ENCODE data around the gene IL1B.
A peak's percentile ranks its signal among the peaks of the same experiment; 100 is the strongest.
"Not testable (repeated sequence)": the region's sequence is repeated elsewhere in the genome, so short reads cannot be mapped to it uniquely, and the experiment has no call there.

The IL1B gene

DNA sequence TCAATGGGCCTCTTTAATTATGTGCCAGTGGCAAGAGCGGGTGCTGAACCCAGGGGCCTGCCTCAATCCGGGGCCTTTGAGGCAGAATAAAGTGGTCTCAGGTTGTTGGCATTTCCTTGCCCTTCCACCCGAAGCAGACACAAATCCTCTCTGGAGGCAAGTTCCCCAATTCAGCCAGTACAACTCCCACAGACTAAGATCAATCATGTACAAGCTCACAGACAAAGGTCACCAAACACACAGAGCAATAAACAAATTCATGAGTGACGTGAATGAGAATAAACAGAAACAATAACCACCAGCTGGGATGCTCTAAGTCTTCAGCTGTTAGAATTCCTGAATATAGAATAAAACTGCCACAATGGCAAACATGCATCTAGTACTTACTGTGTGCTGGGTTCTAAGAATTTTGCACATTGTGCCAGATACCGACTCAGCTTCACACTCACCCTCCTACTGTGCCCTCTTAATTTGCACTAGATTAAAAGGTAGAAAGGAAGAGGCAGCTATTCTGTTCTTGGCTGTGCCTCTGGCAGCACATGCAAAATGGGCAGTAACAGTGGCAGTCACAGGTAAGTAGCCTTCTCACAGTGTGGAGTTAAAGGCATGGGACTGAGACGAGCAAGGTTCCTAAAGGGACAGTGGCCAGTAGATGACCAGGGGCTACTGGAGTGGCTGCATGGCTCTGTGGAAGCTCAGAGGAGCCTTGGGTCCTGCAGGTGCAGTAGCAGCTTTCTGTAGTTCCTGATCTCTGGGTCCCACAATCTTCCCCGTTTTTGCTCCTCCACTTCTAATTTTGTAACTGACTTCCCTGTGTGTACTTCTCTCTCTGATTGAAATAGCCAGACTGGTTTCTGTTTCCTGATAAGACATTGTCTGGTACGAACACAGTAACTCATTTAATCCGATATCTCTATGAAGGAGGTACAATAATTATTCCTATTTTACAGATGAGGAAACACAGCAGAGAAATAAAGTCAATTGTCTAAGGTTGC, 34.6 kb upstream of the IL1B start:
- H3K4me3 ChIP-seq (ENCODE audit: low read depth, low read length), result no peak overlapping the region
- TF ChIP-seq, protein P1, sequence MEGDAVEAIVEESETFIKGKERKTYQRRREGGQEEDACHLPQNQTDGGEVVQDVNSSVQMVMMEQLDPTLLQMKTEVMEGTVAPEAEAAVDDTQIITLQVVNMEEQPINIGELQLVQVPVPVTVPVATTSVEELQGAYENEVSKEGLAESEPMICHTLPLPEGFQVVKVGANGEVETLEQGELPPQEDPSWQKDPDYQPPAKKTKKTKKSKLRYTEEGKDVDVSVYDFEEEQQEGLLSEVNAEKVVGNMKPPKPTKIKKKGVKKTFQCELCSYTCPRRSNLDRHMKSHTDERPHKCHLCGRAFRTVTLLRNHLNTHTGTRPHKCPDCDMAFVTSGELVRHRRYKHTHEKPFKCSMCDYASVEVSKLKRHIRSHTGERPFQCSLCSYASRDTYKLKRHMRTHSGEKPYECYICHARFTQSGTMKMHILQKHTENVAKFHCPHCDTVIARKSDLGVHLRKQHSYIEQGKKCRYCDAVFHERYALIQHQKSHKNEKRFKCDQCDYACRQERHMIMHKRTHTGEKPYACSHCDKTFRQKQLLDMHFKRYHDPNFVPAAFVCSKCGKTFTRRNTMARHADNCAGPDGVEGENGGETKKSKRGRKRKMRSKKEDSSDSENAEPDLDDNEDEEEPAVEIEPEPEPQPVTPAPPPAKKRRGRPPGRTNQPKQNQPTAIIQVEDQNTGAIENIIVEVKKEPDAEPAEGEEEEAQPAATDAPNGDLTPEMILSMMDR (conservative IDR thresholded peaks at IDR 0.05; ENCODE audit: low read depth, low read length), result no peak
- no peak for DNase-seq (ENCODE audit: low read depth)

DNA sequence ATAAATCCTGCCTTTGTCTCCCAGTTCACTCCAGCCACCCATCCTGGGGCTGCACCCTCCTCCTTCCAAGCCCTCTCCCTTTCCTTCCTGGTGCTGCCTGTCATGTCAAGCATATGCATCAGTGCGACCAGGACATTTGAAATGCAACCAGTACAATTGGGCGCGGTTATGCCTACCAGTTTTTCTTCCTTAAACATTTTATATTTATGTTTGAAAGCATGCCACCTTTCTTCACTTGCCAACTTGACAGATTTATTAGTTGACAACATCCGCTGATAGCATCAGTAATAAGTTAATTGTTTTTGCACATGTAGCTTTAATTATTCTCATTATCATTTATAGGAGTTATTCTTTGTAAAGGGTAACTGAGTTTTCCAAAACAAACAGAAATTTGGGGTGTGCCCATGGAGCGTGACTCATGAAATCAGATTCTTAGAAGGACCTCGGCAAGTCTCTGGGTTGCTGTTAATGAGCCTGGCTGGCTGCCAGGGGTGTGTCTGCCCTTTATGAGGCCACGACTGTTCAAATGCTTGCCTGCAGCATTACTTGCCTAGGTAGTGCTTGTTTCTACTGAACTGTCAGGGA, 32.8 kb upstream of the IL1B start:
- H3K4me3 ChIP-seq (ENCODE audit: low read depth, low read length), result no peak overlapping the region
- TF ChIP-seq, protein P1 (conservative IDR thresholded peaks at IDR 0.05; ENCODE audit: low read depth, low read length), result no peak
- peak; percentile 52 for DNase-seq (ENCODE audit: low read depth)

DNA sequence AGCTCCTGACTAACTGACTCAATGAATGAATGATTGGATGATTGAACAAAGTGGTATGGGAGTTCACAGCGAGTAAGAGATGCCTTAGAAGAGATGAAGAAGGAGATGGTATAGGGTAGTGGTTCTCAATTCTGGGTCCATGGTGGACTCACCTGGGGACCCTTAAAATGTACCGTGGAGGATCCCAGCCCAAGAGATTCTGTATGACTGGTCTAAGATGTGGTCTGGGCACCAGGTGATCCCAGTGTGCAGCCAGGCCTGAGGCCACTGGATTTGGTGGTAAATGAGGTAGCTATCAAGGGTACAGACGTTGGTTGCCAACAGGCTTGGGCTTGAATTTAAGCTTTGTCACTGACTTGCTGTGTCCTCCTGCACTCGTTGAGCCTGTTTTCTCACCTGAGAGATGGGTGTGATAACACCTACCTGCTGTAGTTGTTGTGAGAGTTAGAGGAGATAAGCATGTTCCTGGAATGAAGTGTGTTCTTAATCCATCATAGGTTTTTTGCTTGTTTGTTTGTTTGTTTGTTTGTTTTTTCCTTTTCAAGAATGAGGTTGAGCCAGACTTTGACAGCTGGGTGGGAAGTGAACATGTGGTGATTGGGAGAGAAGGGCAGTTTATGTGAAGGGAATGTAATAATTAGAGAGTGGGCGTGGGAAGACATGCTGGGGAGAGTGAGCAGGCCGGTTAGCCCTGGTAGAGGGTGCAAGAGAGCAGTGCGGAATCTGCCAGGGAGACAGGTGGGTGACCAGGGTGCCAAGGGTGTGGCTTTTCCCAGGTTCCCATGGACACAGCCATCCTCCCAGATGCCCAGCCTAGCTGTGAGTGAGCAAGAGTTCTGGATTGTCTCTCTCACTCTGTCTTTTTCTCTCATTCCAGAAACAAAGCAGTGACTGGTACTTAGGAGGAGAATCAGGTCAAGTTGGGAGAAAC, 31.4 kb upstream of the IL1B start:
- DNase-seq (ENCODE audit: low read depth), result no peak
- TF ChIP-seq, protein P1 (conservative IDR thresholded peaks at IDR 0.05; ENCODE audit: low read depth, low read length), result no peak
- no peak overlapping the region for H3K4me3 ChIP-seq (ENCODE audit: low read depth, low read length)

- H3K4me3 ChIP-seq (ENCODE audit: low read depth, low read length), result no peak overlapping the region
- TF ChIP-seq, protein P1 (conservative IDR thresholded peaks at IDR 0.05; ENCODE audit: low read depth, low read length), result no peak
- no peak for DNase-seq (ENCODE audit: low read depth)
Observed at GRCh38 chr2:112866128-112866835, 29.7 kb upstream of the IL1B start.

GRCh38 chr2:112864072-112864471, 27.5 kb upstream of the IL1B start:
- DNase-seq (ENCODE audit: low read depth), result no peak
- TF ChIP-seq, protein P1 (conservative IDR thresholded peaks at IDR 0.05; ENCODE audit: low read depth, low read length), result no peak
- H3K4me3 ChIP-seq (ENCODE audit: low read depth, low read length), result no peak overlapping the region

GRCh38 chr2:112859406-112860183, 23.0 kb upstream of the IL1B start:
- not testable (repeated sequence) for DNase-seq (ENCODE audit: low read depth); H3K4me3 ChIP-seq (ENCODE audit: low read depth, low read length)
